Upper lobe of left lung (tissue), 4 donors: ENCODE results near the gene KL.

Source experiments
- EP300 ChIP-seq, 4 donors: sonication (generic); formaldehyde crosslinking; IDR thresholded peaks; one replicate each; pipeline ENCODE4 v1.5.1; 2017; ENCODE audit warnings: antibody characterized with exemption in 4 of 4, control low read depth in 2 of 4
- POLR2AphosphoS5 ChIP-seq, 2 donors: sonication (generic); formaldehyde crosslinking; IDR thresholded peaks; one replicate each; pipeline ENCODE4 v1.5.1; 2017; ENCODE audit warnings: antibody characterized with exemption in 2 of 2

GRCh38 chr13:32968793-32969192, 47.4 kb upstream of the KL start:
- TF ChIP-seq POLR2AphosphoS5 (IDR thresholded peaks at IDR 0.05) (no peak), EP300 (IDR thresholded peaks at IDR 0.05) (no peak)
